GM21526 (cell line): Measurements from ENCODE around the gene PGAM2.
"Not testable (repeated sequence)": the region's sequence is repeated elsewhere in the genome, so short reads cannot be mapped to it uniquely, and the experiment has no call there.

Experiments
- ATAC-seq: cut with Tn5 transposase; IDR thresholded peaks from one replicate; pipeline ENCODE4 v1.9.1; 2021; ENCODE audit warnings: moderate library complexity; ENCODE audit not compliant: unreplicated experiment, low FRiP score

PGAM2 gene

DNA sequence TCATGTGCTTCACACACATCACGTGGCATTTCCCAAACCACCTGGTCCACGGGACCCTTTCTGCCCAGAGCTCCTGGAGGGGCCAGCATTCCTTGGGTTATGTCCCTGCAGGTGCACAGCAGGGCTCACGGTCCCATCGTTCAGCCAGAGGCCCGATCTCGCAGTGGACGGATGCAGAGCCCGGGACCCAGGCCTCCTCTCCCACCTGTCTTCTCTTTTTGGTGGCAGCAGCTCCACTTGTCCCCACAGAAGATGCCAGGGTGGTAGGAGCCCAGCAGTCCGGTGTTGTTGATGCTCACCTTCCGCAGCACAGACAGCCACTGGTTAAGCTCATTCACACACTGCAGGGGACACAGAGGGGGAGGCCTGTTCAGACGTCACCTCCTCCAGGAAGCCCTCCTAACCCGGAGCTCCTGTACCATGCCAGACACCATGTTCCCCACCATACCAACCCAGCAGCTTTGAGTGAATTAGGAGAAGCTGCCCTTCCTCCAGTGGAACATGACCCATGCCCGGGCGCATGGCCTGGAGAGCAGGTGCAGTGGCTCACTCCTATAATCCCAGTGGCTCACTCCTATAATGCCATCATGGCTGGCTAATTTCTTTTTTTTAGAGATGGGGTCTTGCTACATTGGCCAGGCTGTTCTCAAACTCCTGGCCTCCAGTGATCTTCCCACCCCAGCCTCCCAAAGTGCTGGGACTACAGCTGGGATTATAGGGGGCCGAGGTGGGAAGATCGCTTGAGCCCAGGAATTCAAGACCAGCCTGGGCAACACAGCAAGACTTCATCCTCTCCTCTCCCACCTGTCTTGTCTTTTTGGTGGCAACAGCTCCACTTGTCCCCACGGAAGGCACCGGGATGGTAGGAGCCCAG, 31.2 kb downstream of the PGAM2 start:
- ATAC-seq, result not testable (repeated sequence)

DNA sequence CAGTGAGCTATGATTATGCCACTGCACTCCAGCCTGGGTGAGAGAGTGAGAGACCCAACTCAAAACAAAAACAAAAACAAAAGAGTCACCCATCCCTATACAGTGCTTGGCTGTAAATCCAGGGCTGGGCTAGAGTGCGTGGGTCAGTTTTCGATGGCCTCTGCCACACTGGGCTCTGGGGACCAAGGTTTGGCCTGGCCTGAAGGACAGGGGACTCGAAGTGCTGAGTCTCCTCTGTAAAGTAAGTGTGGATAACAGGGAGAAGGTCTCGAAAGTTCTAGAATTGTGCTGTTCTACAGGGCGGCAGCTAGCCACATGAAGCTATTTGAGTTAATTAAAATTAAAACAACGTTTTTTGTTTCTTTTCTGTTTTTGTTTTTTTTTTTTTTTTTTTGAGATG, 33.3 kb downstream of the PGAM2 start:
- ATAC-seq, result not testable (repeated sequence)

- ATAC-seq, result not testable (repeated sequence)
Observed at GRCh38 chr7:44031319-44031718, 34.0 kb downstream of the PGAM2 start.

- not testable (repeated sequence) for ATAC-seq
Observed at GRCh38 chr7:44030029-44030428, 35.3 kb downstream of the PGAM2 start.

GRCh38 chr7:44029433-44029832, 35.9 kb downstream of the PGAM2 start:
- not testable (repeated sequence) for ATAC-seq

GRCh38 chr7:44022796-44023467, 42.4 kb downstream of the PGAM2 start:
- not testable (repeated sequence) for ATAC-seq

DNA sequence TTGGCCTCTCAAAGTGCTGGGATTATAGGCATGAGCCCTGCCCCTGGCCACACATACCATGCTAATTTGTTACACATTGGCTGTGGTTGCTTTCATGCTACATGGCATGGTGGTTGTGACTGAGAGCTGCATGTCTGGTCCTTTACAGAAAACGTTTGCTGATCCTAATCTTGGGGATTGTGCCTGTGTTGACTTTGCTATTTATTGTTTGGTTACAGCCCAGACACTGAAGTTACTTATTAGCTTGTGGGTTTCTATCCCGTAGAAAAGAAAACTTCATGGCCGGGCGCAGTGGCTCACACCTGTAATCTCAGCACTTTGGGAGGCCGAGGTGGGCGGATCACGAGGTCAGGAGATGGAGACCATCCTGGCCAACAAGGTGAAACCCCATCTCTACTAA, 43.3 kb downstream of the PGAM2 start:
- ATAC-seq, result not testable (repeated sequence)

DNA sequence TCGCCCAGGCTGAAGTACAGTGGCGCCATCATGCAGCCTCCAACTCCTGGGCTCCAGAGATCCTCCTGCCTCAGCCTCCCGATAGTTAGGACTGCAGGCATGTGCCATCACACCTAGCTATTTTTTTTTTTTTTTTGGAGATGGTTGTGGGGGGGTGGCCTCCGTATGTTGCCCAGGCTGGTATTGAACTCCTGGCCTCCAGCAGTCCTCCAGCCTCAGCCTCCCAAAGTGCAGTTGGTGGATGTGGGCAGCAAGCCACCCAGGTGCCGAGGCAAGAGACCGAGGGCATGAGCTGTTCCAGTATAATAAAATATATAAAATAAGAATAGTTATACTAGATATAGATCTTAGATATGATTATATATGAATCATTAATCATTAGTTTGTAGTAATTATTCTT, 45.5 kb downstream of the PGAM2 start:
- ATAC-seq, result not testable (repeated sequence)

DNA sequence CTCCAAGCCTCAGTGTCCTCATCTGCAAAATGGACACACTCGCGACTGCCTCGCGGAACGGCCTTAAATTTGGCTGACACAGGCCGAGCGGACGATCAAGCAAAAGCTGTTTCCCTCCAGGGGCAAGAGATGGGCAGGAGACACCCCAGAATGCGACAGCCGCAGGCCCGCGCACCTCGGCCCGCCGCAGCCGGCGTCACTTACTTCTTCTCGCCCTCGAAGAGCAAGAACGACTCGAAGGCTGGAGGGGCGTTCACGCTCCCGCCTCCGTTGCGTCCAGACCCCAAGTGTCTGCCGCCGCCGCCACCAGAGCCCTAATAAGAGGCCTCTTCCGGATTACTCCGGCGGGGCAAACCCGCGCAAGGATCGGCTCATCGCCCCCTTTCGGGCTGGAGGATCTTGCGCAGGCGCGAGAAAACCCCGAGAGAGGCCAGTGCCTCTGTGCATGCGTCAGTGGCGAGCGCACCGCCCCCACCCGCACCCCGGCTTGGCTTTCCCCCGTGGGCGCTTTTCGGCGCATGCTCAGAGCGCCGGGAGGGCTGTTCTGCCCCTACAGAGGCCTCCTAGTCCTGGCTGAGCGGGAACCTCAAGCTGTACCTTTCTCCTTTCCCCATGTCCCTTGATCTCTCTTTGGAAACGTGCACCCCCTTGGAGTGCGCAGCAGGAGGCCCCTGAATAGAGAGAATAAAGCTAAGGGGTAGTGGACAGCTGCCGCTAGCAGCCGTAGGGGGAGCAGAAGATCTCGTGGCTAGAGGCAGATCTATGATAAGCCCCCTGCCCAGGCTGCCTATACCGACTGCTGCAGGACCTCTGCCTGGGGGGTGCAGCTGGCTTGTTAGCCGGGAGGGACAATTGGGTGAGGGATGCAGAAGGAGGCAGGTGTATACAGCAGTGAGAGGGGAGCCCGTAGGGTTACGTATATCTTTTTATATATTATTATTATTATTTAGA, 46.2 kb downstream of the PGAM2 start:
- ATAC-seq, result peak; percentile 89

- ATAC-seq, result not testable (repeated sequence)
Observed at GRCh38 chr7:44015090-44015489, 50.3 kb downstream of the PGAM2 start.
